BLaER1 (cell line): Measurements from ENCODE around the gene SORCS2.

ENCODE experiments used
- H3K27ac ChIP-seq: shearing (Covaris generic); formaldehyde crosslinking; 2 replicates; pipeline ENCODE4 v1.8.1; 2022
- H3K27me3 ChIP-seq: shearing (Covaris generic); formaldehyde crosslinking; 2 replicates; pipeline ENCODE4 v1.8.1; 2022
- H3K36me3 ChIP-seq: shearing (Covaris generic); formaldehyde crosslinking; 2 replicates; pipeline ENCODE4 v1.8.1; 2022
- H3K4me1 ChIP-seq: shearing (Covaris generic); formaldehyde crosslinking; 2 replicates; pipeline ENCODE4 v1.8.1; 2022
- H3K4me2 ChIP-seq: shearing (Covaris generic); formaldehyde crosslinking; 2 replicates; pipeline ENCODE4 v1.8.1; 2022
- H3K4me3 ChIP-seq: shearing (Covaris generic); formaldehyde crosslinking; 2 replicates; pipeline ENCODE4 v1.8.1; 2022
- H3K9ac ChIP-seq: shearing (Covaris generic); formaldehyde crosslinking; 2 replicates; pipeline ENCODE4 v1.8.1; 2022
- H3K9me3 ChIP-seq: shearing (Covaris generic); formaldehyde crosslinking; 2 replicates; pipeline ENCODE4 v1.8.1; 2022
- H4K20me1 ChIP-seq: shearing (Covaris generic); formaldehyde crosslinking; 2 replicates; pipeline ENCODE4 v1.8.1; 2022
- Cebpa-rat ChIP-seq: shearing (Covaris generic); IDR thresholded peaks from 2 replicates; pipeline ENCODE4 v1.8.1; 2022

The SORCS2 gene

DNA sequence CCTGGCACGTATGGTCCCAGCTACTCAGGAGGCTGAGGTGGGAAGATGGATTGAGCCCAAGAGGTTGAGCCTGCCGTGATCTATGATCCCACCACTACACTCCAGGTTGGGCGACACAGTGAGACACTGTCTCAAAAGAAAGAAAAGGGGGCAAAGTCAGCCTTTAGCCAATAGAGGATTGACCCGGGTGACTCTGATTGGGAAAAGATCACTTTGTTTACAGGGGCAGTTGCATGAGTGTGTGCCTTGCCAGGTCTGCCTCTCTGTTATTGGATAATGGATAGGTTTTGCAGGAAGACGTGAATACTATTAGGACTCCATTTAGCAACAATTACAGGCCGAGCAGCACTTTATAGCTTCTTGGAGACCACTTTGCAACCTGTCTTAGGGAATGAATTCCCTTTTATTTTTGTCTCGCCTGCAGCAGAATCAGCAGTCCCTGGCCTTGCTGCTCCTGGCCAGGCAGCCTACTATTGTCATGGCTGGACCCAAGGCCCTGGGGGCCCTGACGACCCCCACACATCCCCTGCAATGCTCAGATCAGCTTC lies 345.6 kb downstream of the SORCS2 start:
- H3K27ac ChIP-seq: no peak overlapping the region

DNA sequence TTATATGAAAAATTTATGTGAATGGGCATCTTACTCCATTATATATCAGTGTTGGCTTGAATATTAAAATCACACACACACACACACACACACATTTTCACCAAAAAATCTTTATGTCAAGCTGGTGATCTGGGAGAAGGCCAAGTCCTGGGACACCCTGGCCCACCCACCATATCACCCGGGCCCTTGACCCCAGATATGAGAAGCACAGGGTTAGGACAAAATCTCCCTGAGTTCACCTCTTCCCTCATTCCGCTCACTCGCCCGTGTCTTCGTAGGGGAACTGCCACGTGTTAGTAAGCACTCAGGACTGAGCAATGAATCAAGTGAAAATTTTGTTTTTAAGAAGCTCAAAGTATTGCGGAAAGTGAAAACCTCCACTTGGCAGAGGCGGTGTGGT lies 346.2 kb downstream of the SORCS2 start:
- peaks cover 24% of the 10 kb centered on the region for H3K4me1 ChIP-seq
- no peaks in the 10 kb centered on the region for H3K27me3 ChIP-seq
- peaks cover 11% of the 10 kb centered on the region; the same call in 1 of the 2 replicates for H3K9me3 ChIP-seq
- no peak for TF ChIP-seq Cebpa-rat
- peaks cover 32% of the 10 kb centered on the region; the same call in 1 of the 2 replicates for H3K36me3 ChIP-seq
- H4K20me1 ChIP-seq: no peaks in the 10 kb centered on the region
- H3K27ac ChIP-seq: peak overlapping the region; percentile 85
- peak overlapping the region; percentile 78 for H3K4me2 ChIP-seq
- no peak overlapping the region for H3K9ac ChIP-seq
- H3K4me3 ChIP-seq: peak overlapping the region; percentile 57; the same call in 1 of the 2 replicates

More for the DNA sequence above, 345.6 kb downstream of the SORCS2 start:
- Histone ChIP-seq H4K20me1 (no peaks in the 10 kb centered on the region), H3K9ac (no peak overlapping the region), H3K4me2 (peak overlapping the region; percentile 78), H3K36me3 (peaks cover 36% of the 10 kb centered on the region; the same call in 1 of the 2 replicates), H3K4me3 (no peak overlapping the region), H3K27me3 (no peaks in the 10 kb centered on the region), H3K4me1 (peaks cover 24% of the 10 kb centered on the region), H3K9me3 (peaks cover 11% of the 10 kb centered on the region; the same call in 1 of the 2 replicates)
- no peak for TF ChIP-seq Cebpa-rat

DNA sequence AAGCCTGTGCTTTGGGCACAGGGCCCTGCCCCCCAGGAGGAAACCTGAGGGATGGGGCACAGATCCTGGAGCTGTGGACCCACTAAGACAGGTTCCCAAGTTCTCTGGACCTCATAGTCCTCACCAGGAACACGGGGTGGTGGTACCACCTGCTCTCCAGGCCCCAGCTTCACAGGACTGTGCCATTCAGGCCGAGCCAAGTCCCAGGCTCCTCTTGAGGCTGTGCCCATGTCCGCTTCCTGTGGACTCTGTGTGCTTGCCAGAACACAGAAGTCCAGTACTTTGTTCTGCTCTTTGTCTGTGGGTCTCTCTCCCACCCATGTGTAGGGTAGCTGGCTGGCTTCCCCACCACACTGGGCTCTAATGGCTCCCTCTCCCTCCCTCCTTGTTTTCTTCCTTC lies 346.8 kb downstream of the SORCS2 start:
- no peaks in the 10 kb centered on the region for H3K27me3 ChIP-seq
- peak overlapping the region; percentile 85 for H3K27ac ChIP-seq
- H3K9ac ChIP-seq: peak overlapping the region; percentile 69
- H3K4me1 ChIP-seq: peaks cover 24% of the 10 kb centered on the region
- no peak for TF ChIP-seq Cebpa-rat
- H3K9me3 ChIP-seq: peaks cover 11% of the 10 kb centered on the region; the same call in 1 of the 2 replicates
- H4K20me1 ChIP-seq: no peaks in the 10 kb centered on the region
- peak overlapping the region; percentile 57 for H3K4me3 ChIP-seq
- H3K36me3 ChIP-seq: peaks cover 27% of the 10 kb centered on the region; the same call in 1 of the 2 replicates
- peak overlapping the region; percentile 78 for H3K4me2 ChIP-seq

DNA sequence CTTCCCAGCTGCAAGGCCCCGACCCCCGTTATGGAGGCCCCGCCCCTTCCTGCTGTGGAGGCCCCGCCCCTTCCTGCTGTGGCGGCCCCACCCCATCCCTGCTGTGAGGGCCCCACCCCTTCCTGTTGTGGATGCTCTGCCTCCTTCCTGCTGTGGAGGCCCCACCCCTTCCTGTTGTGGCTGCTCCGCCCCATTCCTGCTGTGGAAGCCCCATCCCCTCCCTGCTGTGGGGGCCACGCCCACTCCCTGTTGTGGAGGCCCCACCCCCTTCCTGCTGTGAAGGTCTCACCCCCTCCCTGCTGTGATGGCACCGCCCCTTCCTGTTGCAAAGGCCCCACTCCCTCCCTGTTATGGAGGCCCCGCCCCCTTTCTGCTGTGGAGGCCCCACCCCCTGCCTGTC lies 347.3 kb downstream of the SORCS2 start:
- no peaks in the 10 kb centered on the region for H3K27me3 ChIP-seq
- no peak overlapping the region; the same call in 1 of the 2 replicates for H3K27ac ChIP-seq
- H3K4me3 ChIP-seq: no peak overlapping the region
- H3K36me3 ChIP-seq: peaks cover 22% of the 10 kb centered on the region; the same call in 1 of the 2 replicates
- H3K9me3 ChIP-seq: peaks cover 9% of the 10 kb centered on the region; the same call in 1 of the 2 replicates
- TF ChIP-seq Cebpa-rat: no peak
- H3K9ac ChIP-seq: no peak overlapping the region
- no peaks in the 10 kb centered on the region for H4K20me1 ChIP-seq
- H3K4me1 ChIP-seq: peaks cover 24% of the 10 kb centered on the region
- peak overlapping the region; percentile 78 for H3K4me2 ChIP-seq

DNA sequence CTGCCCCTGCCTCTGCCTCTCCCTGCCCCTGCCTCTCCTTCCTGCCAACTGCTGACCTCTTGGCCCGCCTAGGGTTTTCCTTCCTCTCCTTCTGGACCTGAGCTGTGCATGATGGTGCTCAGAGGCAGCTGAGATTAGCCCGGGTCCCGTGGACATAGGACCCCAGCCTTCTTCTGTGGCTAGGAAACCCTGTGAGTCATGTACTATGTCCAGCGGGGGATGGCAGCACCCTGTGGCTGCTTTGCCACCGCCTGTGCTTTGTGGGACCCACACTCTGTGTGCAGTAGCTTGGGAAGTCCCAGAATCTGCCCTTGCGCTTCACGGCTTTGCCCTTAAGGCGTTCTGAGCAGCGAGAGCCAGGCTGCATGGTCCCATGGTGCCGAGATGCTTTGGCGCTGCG lies 347.9 kb downstream of the SORCS2 start:
- Histone ChIP-seq H4K20me1 (no peaks in the 10 kb centered on the region), H3K4me3 (no peak overlapping the region), H3K27me3 (no peaks in the 10 kb centered on the region), H3K27ac (peak overlapping the region; percentile 53), H3K4me1 (peaks cover 24% of the 10 kb centered on the region), H3K9me3 (peaks cover 7% of the 10 kb centered on the region; the same call in 1 of the 2 replicates), H3K9ac (no peak overlapping the region), H3K36me3 (peaks cover 16% of the 10 kb centered on the region; the same call in 1 of the 2 replicates), H3K4me2 (peak overlapping the region; percentile 36; the same call in 1 of the 2 replicates)
- TF ChIP-seq Cebpa-rat: no peak

DNA sequence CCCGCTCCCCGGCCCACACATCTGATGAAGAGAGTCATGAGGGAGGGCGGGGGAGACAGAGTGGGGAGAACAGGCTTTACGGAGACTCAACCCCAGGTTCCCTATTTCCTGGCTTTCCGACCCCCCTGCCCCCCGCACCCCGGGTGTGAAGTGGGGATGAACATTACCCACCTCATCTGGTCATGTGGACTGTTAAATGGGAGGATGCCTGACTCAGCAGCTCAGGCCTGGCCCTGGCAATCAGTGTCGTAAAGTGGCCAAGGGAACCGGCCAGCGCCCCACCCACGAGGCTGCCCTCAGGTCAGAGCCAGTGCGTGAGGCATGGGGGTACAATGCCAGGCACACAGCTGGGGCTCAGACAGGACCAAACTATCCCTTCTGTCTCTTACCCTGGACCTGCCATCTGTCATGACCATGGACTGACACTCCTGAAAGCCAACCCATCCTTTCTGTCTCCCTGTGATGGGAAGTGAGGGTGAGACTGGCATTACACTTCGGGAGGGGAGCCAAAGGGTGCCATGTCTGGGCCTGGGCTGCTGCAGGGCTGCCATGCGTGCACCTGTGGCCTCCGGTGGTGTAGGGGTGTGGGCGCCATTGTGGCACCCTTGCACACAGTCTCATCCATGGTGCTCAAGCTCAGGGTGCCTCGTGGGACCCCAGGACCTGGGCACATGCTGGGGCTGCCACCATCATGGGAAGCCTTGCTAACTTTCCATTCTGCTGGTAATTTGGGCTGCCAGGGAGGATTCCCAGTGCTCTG lies 348.5 kb downstream of the SORCS2 start:
- H3K9ac ChIP-seq: no peak overlapping the region
- no peak for TF ChIP-seq Cebpa-rat

DNA sequence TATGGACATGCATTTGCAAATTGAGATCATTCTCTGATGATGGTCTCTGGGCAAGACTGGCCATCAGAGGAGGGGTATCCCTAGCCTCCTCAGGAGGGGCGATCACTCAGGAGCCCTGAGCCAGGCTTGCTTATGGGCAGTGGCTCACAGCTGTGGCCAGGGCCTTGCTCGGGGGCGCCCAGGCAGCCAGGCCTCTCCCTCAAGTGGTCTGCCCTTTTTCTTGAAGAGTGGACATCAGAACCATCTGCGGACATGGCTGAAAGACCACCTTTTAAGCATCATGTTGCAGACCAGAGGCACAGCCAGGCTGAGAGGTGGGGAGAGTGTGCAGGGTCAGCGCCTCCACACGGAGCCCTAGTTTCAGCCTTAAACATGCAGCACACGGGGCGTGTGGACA lies 349.1 kb downstream of the SORCS2 start:
- Histone ChIP-seq H3K27me3 (no peaks in the 10 kb centered on the region), H3K4me2 (no peak overlapping the region), H3K27ac (no peak overlapping the region), H3K9ac (no peak overlapping the region), H3K9me3 (peaks cover 7% of the 10 kb centered on the region; the same call in 1 of the 2 replicates), H3K36me3 (0 out of 2 replicates have a peak, but pooled peaks cover 9% of the 10 kb centered on the region), H4K20me1 (no peaks in the 10 kb centered on the region), H3K4me3 (no peak overlapping the region), H3K4me1 (peaks cover 24% of the 10 kb centered on the region)
- no peak for TF ChIP-seq Cebpa-rat

More for the DNA sequence above, 348.5 kb downstream of the SORCS2 start:
- no peaks in the 10 kb centered on the region for H3K27me3 ChIP-seq
- H3K27ac ChIP-seq: peak overlapping the region; percentile 53
- H3K4me3 ChIP-seq: no peak overlapping the region
- no peaks in the 10 kb centered on the region for H4K20me1 ChIP-seq
- H3K4me2 ChIP-seq: peak overlapping the region; percentile 36; the same call in 1 of the 2 replicates
- H3K4me1 ChIP-seq: peaks cover 24% of the 10 kb centered on the region
- H3K36me3 ChIP-seq: 0 out of 2 replicates have a peak, but pooled peaks cover 10% of the 10 kb centered on the region
- H3K9me3 ChIP-seq: peaks cover 7% of the 10 kb centered on the region; the same call in 1 of the 2 replicates

DNA sequence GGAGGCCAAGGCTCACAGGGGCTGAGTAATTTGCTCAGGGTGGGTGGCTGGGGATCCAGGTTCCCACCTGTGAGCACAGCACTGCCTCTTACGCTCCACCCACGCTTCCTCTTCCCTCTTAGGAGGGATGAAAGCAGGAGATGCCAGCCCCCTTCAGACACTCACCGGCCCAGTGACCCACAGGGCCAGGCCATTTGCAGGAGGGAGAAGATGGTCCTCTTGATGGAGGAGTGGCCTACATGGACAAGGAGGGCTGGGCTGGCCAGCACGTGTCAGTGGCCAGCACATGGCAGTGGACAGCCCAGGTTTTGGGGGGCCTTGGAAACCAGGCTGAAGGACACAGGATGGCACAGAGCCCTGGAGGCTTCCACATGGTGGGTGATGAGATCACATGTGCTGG lies 350.4 kb downstream of the SORCS2 start:
- no peak for TF ChIP-seq Cebpa-rat
- H4K20me1 ChIP-seq: no peaks in the 10 kb centered on the region
- peaks cover 12% of the 10 kb centered on the region; the same call in 1 of the 2 replicates for H3K36me3 ChIP-seq
- no peaks in the 10 kb centered on the region for H3K27me3 ChIP-seq
- peaks cover 24% of the 10 kb centered on the region for H3K4me1 ChIP-seq
- H3K9me3 ChIP-seq: peaks cover 7% of the 10 kb centered on the region; the same call in 1 of the 2 replicates
- H3K4me2 ChIP-seq: no peak overlapping the region
- H3K4me3 ChIP-seq: no peak overlapping the region
- H3K27ac ChIP-seq: no peak overlapping the region
- H3K9ac ChIP-seq: no peak overlapping the region

DNA sequence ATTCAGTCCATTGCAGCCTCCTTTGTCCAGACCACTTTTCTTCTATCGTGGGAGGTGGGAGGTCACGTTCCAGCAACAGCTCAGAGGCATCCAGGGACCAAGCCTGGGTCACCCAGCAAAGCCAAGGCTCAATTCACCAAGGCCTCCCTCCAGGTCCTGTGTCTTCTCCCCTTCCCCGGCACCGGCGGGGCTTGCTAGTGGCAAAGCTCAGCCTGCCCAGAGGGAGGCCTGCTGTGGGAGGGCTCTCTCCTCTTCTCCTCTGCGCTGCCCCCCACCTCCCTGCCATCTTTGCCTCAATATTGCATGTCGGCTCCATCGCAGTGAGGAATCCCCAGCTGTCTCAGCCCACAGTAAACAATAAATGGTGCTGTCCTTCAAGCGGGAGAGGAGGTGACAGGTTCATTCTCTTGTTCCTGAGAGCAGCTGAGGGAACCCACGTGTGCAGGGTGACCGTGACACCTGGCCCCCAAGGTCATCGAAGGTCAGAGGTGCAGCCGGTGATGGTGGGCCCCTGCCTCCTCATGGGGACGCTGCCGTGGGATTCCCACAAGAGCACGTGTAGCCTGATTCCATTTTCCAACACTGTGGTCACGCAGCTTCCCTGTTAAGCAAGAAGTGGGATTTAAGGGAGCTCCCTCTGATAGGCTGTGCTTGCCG lies 353.9 kb downstream of the SORCS2 start:
- H4K20me1 ChIP-seq: no peaks in the 10 kb centered on the region
- peaks cover 27% of the 10 kb centered on the region for H3K9me3 ChIP-seq
- no peak overlapping the region for H3K27ac ChIP-seq
- no peak for TF ChIP-seq Cebpa-rat
- peaks cover 37% of the 10 kb centered on the region for H3K36me3 ChIP-seq
- H3K4me1 ChIP-seq: no peaks in the 10 kb centered on the region
- H3K27me3 ChIP-seq: no peaks in the 10 kb centered on the region
- H3K4me2 ChIP-seq: no peak overlapping the region
- no peak overlapping the region for H3K9ac ChIP-seq
- no peak overlapping the region for H3K4me3 ChIP-seq
